ENCODE measurements around the gene TSPAN5.
A peak's percentile ranks its signal among the peaks of the same experiment; 100 is the strongest.

Gene TSPAN5

DNA sequence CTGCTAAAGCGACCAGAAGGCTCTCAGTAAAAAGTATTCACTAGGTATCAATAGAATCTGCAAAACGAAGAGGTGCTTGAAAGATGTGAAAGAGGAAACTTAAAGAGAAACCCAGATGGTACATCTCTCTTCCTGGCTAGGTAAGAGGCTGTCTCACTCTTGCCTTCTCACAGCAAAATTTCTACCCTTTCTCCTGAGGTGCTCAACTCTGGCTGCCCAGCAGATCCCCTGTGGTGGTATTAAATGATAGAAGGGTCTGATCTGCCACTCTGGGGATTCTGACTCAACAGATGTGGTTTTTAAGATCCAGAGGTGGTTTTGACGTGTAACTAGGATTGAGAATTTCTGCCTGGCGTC is 14.9 kb upstream of the TSPAN5 start:
- no peak for DNase-seq (ENCODE audit: low spot score)

DNA sequence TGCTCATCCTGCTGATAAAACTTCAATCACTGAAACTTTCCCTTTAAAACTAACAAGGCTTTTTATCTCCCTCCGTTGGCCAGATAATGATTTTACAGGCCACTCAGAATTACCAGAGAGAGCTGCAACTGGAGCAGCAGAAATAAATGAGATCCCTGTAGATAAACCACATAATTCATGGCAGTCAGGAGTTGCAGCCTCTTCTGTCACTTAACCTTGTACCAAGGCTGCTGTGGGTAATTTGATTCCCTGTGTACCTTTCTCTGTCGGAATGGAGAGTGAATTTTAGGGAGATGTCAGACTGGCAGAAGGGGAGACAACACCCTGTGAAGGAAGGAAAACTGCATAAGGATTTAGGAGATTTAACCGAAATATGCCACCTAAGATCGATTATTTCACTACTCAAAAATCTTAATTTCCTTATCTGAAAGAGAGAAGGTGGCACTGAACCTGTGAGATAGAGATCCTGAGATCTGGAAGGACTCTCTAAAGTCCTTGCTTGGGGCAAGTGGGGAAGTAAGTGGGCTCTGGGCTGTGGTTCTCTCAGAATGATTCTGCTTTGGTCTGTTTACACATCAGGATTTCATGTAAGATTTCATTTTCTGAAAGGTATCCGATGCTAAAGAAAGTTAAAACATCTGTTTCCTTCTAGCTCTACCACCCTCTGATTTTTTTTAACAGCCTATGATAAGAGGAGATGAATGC is 14.3 kb upstream of the TSPAN5 start:
- no peak for DNase-seq (ENCODE audit: low spot score)

DNA sequence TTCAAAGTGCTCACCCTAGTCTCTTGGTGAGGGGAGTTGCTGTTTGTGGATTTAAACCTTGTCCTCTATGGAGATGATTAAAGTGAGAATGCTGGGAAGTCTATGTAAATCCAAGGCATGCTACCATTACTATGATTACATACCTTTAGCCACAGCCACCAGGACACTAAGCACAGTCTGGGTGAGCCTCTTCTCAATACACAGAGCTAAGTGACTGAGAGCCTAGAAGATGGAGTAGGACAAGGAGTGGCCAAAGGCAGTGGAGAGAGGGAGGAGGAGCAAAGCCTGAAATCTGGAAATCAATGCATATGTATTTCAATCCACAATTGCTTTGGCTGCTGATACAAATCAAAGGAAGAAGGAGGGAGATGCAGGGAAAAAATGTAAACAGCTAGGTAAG is 12.7 kb upstream of the TSPAN5 start:
- DNase-seq (ENCODE audit: low spot score), result no peak

DNA sequence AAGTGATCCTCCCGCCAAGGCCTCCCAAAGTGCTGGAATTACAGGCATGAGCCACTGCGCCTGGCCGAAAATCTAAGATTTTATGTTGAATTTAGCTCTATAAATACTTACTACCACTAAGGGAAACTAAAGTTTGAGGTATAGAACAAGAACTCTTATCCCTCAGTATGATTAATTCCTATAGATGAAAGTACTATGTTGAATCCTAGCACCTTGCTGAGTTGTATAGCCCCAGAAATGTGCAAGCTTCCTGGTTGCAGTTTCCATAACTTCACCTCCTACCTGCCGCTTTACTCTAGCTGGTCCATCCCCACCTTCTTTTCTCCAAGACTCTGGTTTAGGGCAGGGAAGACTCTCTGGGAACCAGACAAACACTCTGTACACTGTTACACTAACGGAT is 11.8 kb upstream of the TSPAN5 start:
- DNase-seq (ENCODE audit: low spot score), result no peak

DNA sequence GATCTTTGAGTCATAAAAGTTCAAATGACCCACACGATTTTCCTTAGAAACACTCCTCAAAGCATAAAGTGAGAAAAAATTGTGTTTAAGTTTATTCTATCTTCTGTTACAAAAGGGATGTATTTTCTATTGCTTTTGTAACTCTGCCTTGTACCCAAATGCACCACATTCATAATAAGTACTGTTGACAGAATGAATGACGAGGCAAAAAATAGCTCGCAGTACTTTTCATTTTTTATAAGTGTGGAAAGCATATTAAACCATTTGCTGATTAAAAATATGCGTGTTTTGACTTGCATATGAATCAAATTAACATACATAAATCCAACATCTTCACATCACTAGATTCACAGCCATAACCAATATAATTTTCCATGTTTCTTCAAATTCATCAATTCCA is 11.2 kb upstream of the TSPAN5 start:
- DNase-seq (ENCODE audit: low spot score), result no peak

DNA sequence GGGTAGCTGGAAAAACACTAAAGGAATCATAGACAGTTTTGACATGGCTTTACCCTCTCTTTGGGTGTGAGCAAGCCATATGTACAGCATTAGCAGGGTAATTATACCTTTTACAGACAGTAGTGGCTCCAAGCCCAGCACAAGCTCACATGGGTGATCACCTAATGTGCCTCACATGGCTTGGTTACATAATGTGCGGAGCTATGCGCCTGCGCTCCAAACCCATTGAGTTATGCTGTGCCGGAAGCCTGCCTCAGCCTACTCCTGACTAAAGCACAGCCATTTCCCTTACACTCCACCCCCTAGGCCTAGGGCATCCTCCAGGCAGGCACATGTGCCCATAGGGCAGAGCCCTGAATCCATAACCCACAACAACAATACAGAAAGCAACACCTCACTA is 6.5 kb upstream of the TSPAN5 start:
- no peak for DNase-seq (ENCODE audit: low spot score)

- DNase-seq (ENCODE audit: low spot score), result no peak
Measured at GRCh38 chr4:98663226-98664006, 5.0 kb upstream of the TSPAN5 start.

GRCh38 chr4:98662626-98663225 is 4.3 kb upstream of the TSPAN5 start:
- DNase-seq (ENCODE audit: low spot score), result no peak

GRCh38 chr4:98662055-98662453 is 3.6 kb upstream of the TSPAN5 start:
- DNase-seq (ENCODE audit: low spot score), result no peak

GRCh38 chr4:98661371-98662054 is 3.1 kb upstream of the TSPAN5 start:
- no peak for DNase-seq (ENCODE audit: low spot score)

GRCh38 chr4:98659741-98660462 is 1.5 kb upstream of the TSPAN5 start:
- DNase-seq (ENCODE audit: low spot score), result peak; percentile 54

DNA sequence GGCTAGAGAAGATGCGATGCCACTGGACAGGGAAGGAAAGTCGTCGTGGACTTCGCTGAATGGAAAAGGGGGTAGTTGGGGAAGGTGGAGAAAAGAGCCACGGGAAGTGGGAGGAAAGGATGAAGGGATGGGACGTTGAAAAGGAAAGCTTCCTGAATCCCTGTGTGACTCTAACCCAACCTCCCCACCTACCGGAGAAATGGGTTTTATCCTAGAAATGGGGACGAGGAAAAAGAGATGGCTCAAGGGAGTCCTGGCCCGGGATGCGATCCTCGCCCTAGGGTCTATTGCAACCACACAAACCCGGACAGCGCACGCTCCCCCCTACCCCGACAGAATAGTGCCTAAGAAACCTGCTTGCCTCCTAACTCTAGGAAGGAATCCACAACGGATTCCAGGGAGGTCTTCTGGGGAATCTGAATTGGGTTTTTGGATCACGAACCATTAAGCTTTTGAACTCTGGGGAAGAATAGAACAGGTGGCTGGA is 738 bp upstream of the TSPAN5 start:
- no peak for DNase-seq (ENCODE audit: low spot score)

DNA sequence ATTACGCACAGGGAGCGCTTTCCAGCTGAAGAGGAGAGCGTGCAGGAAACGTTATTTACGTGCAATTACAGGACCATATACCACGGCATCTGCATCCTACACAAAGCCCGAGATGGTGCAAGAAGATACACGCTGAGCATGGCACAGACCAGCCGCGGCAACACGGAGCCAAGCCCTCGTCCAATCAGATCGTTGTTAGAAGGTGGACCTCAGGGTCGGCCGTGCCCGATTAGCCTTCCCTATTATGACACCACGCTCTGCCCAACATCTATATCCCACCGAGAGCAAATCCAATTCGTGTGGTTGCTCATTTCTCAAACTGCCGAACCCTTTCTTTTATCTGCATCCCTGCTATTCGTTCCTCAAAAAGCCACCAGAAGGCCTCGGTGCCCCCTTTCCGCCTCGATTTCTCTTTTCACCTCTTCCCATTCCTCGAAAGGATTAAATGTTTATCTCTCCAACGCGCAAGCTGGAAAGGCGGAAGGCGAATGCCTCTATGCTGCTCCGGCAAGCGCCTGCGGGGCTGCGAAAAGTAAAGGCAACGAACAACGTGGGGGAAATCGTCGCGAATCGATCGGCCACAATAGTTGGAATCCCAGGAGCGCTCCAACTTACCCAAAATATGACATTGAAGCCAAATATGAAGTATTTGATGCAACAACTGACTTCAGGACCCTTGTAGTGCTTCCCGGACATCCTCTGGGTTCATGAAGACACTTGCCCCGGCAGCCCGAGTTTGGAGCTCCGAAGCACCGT is 702 bp downstream of the TSPAN5 start:
- DNase-seq (ENCODE audit: low spot score), result peak; percentile 71

DNA sequence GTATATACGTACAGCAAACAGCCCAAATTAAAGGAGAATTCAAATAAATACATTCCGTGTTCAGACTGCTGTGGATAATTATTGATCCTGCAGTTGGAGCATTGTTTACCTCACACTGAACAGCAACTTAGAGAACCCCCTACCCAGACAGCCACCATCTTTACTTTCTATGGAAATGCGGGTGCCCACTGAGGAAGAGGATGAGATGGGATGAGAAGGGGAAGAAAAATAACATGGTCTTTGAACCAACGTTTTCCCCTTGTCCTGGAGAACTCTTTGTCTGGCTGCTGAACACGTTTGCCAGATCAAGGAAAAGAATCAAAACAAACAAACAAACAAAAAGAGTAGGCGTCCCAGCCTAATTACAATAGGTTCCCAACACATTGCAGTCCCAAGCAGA is 1.5 kb downstream of the TSPAN5 start:
- no peak for DNase-seq (ENCODE audit: low spot score)

DNA sequence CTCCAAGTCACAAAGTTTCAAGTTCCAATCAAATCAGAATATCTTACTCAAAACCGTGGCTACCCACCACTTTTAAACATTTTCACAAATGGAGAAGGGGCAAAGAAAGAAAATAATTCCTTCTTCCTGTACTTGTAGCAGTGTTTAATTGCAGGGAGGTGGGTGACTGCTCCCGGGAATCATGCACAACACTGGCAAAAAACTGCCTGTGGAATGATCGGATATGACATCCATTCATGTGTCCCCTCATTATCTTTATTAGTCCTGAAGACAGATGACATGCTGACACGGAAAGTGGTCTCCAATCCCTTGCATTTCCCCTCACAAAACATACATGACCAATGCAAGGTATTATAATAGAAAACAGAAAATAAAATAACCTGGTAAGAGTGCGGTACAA is 2.0 kb downstream of the TSPAN5 start:
- DNase-seq (ENCODE audit: low spot score), result no peak

DNA sequence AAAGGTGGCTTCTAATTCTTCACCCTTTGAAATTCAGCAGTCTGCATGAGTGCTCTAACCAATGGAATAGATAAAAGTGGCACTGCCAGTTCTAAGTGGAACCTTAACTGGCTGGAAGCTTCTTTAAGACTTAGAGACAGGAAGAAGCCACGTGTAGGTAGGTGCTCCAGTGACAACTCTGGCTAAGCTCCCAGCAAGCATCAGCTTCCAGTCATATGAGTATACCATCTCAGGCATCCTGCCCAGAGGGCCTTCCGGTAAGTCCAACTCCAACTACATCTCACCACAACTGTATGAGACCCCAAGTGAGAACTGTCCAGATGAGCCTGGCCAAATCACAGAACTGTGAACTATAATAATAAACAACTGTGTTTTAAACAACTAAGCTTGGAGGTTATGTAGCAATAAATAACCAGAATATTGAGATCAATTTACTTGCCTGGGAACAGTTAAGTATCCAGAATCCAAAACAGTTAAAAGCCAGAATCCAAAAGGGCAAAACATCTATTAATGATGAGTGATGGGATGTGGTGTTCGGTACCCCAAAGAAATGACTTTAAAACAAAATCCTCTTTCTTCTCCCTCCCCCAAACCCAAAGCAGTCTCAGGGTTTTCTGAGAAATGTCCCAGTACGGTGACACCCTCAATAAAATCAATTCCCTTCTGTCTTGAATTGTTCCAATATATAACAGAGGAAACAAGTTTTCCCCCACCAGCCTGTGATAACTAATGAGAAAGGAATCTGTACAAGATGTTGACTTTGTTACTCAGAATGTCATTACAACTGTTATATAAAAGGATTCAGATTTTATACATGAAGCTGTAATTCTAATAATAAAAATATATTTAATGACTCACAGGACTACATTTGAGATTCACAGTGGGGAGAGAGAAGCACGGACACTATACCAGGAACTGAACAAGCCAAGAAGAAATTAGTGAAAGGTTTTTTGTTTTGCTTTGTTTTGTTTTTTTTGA is 4.2 kb downstream of the TSPAN5 start:
- no peak for DNase-seq (ENCODE audit: low spot score)

DNA sequence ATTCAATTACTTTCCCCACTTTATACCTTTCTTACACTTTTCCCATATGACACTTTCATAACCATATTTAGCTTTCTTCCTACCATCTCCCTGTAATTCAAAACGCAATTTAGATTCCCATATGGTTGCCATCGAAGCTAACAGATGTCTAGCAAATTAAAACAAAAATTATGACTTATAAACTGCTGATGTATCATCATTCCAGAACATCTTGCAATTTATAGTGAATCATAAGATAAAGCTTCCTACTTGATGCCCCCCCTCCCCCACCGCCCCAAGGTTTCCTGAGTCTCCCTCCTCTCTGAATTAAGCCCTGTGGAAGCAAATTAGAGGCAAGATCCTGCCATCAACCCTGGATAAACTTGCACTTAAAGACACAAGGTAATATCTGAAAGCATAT is 5.4 kb downstream of the TSPAN5 start:
- no peak for DNase-seq (ENCODE audit: low spot score)

- no peak for DNase-seq (ENCODE audit: low spot score)
Measured at GRCh38 chr4:98648602-98649001, 9.8 kb downstream of the TSPAN5 start.

GRCh38 chr4:98646422-98646821 is 12.0 kb downstream of the TSPAN5 start:
- no peak for DNase-seq (ENCODE audit: low spot score)

DNA sequence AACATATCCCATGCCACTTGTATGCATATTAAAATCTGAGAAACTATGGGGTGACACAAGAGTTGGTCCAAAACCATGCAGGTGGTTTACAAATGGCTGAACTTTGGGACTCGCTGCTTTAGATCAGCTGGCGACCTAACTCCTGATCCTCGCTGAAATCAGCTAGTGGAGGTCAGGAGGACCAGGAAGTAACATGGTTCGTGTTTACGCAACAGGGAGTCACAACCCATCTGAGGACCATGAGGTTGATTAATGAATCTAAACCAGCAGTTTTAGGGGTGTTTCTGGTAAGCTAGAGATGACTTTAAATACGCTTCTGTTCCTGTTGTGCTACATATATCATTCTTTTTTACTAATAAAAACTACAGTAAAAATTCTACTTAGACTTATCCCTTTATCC is 12.9 kb downstream of the TSPAN5 start:
- no peak for DNase-seq (ENCODE audit: low spot score)
